ENCODE data around the gene PHKA1. TPM values are rescaled to one million over a fixed set of nuclear protein-coding genes. Genes with fewer than 3 reads are reported as not detected.
"Not testable (repeated sequence)": the region's sequence is repeated elsewhere in the genome, so short reads cannot be mapped to it uniquely, and the experiment has no call there.

The PHKA1 gene
- total RNA-seq, 1 experiment from 2014 or later: 9.1 TPM

DNA sequence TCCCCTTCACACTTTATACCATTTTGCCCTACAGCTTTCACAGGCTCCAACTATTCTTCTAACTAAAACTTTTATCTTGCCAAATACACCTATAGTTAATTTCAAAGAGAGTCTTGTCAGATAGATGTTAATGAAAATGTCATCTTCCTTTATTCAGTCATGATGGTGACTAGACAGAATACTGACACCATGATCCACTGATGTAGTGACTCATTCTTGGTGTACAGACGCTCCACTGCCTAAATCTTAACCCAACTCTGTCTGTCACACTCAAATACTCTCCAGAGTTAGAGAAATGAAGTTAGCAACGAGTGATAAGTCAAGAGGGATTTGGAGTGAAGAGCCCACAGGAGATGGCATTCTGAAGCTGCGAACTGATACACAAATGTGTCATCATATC lies 109.4 kb downstream of the PHKA1 start:
- Mint-ChIP-seq H3K4me3 (ENCODE audit: unreplicated experiment) (no peak overlapping the region), H3K27me3 (ENCODE audit: insufficient read depth, unreplicated experiment) (peaks cover 88% of the 10 kb centered on the region), H3K27ac (ENCODE audit: low read depth, unreplicated experiment) (no peak overlapping the region), H3K4me1 (ENCODE audit: insufficient read depth, unreplicated experiment) (no peaks in the 10 kb centered on the region), H3K36me3 (ENCODE audit: insufficient read depth, unreplicated experiment) (peaks cover 13% of the 10 kb centered on the region), H3K9me3 (ENCODE audit: unreplicated experiment) (no peaks in the 10 kb centered on the region)
- BruUV-seq (replicated peaks): no TSS peak
- DNase-seq (ENCODE audit: unreplicated experiment): no peak
- TF ChIP-seq, protein P1, sequence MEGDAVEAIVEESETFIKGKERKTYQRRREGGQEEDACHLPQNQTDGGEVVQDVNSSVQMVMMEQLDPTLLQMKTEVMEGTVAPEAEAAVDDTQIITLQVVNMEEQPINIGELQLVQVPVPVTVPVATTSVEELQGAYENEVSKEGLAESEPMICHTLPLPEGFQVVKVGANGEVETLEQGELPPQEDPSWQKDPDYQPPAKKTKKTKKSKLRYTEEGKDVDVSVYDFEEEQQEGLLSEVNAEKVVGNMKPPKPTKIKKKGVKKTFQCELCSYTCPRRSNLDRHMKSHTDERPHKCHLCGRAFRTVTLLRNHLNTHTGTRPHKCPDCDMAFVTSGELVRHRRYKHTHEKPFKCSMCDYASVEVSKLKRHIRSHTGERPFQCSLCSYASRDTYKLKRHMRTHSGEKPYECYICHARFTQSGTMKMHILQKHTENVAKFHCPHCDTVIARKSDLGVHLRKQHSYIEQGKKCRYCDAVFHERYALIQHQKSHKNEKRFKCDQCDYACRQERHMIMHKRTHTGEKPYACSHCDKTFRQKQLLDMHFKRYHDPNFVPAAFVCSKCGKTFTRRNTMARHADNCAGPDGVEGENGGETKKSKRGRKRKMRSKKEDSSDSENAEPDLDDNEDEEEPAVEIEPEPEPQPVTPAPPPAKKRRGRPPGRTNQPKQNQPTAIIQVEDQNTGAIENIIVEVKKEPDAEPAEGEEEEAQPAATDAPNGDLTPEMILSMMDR (IDR thresholded peaks at IDR 0.05; ENCODE audit: unreplicated experiment): no peak
- POLR2A ChIA-PET: interaction anchor here (0.5 kb wide), 1 partner anchor 12 kb away, joined by 4 read pairs; no protein-coding TSS in a partner anchor
- intact Hi-C loops (cut with micrococcal nuclease): no loop called here
- CTCF ChIA-PET: interaction anchor here (0.6 kb wide), 1 partner anchor 250 kb away, joined by 4 read pairs; no protein-coding TSS in a partner anchor

DNA sequence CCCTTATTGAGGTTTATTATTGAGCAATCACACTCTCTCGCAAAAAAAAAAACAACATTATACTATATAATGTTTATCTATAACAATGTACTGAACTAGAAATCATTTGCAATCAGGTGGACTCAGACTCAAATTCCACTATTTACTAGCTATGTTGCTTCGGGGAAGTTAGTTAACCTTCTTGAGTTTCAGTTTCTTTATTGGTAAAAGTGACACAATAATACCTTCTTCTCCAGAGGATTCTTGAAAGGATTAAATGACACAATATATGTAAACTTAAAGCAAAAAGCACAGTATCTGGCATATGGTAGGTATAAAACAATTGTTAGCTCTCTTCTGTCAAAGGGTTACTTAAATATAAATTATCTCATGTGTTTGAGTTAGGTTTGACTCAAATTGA lies 110.0 kb downstream of the PHKA1 start:
- Mint-ChIP-seq H3K36me3 (ENCODE audit: insufficient read depth, unreplicated experiment) (peaks cover 9% of the 10 kb centered on the region), H3K9me3 (ENCODE audit: unreplicated experiment) (no peaks in the 10 kb centered on the region), H3K4me3 (ENCODE audit: unreplicated experiment) (no peak overlapping the region), H3K4me1 (ENCODE audit: insufficient read depth, unreplicated experiment) (no peaks in the 10 kb centered on the region), H3K27me3 (ENCODE audit: insufficient read depth, unreplicated experiment) (peaks cover 82% of the 10 kb centered on the region), H3K27ac (ENCODE audit: low read depth, unreplicated experiment) (no peak overlapping the region)
- no TSS peak for BruUV-seq (replicated peaks)
- ChIA-PET CTCF (no interaction called here), POLR2A (interaction anchor here (0.7 kb wide), 1 partner anchor 538 kb away, joined by 3 read pairs; no protein-coding TSS in a partner anchor)
- intact Hi-C loops (cut with micrococcal nuclease): no loop called here
- TF ChIP-seq, protein P1 (IDR thresholded peaks at IDR 0.05; ENCODE audit: unreplicated experiment): no peak
- DNase-seq (ENCODE audit: unreplicated experiment): no peak

DNA sequence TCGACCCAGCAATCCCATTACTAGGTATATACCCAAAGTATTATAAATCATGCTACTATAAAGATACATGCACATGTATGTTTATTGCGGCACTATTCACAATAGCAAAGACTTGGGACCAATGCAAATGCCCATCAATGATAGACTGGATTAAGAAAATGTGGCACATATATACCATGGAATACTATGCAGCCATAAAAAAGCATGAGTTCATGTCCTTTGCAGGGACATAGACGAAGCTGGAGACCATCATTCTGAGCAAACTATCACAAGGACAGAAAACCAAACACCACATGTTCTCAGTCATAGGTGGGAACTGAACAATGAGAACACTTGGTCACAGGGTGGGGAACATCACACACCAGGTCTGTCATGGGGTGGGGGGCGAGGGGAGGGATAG lies 123.1 kb downstream of the PHKA1 start:
- H3K27ac Mint-ChIP-seq (ENCODE audit: low read depth, unreplicated experiment): not testable (repeated sequence)

DNA sequence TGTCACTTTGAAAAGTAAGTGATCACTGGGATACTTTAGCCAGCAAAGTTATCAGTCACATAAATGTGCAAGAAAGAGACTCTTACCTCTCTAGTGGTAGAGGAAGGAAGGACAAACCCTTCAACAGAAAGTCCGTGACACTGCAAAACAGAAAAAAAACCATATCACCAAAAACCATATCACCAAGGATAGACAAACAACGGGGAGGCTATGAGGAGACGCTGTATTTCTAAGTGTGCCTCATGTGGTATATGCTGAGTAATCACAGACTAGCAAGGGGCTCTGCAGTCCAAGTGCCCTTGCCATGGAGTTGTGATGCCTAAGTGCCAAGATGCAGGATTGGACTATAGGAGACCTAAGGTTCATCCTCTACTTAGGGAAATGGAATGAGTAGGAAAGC lies 129.9 kb downstream of the PHKA1 start:
- POLR2A ChIA-PET: no interaction called here
- CTCF ChIA-PET: no interaction called here
- H3K9me3 Mint-ChIP-seq (ENCODE audit: unreplicated experiment): peaks cover 9% of the 10 kb centered on the region
- intact Hi-C loops (cut with micrococcal nuclease): no loop called here
- peaks cover 11% of the 10 kb centered on the region for H3K36me3 Mint-ChIP-seq (ENCODE audit: insufficient read depth, unreplicated experiment)
- H3K4me3 Mint-ChIP-seq (ENCODE audit: unreplicated experiment): no peak overlapping the region
- H3K27me3 Mint-ChIP-seq (ENCODE audit: insufficient read depth, unreplicated experiment): peaks cover 59% of the 10 kb centered on the region
- H3K27ac Mint-ChIP-seq (ENCODE audit: low read depth, unreplicated experiment): no peak overlapping the region
- TF ChIP-seq, protein P1 (IDR thresholded peaks at IDR 0.05; ENCODE audit: unreplicated experiment): no peak
- no peaks in the 10 kb centered on the region for H3K4me1 Mint-ChIP-seq (ENCODE audit: insufficient read depth, unreplicated experiment)
- no peak for DNase-seq (ENCODE audit: unreplicated experiment)
- BruUV-seq (replicated peaks): no TSS peak

More for the DNA sequence above, 123.1 kb downstream of the PHKA1 start:
- H3K36me3 Mint-ChIP-seq (ENCODE audit: insufficient read depth, unreplicated experiment); intact Hi-C loops (cut with micrococcal nuclease); DNase-seq (ENCODE audit: unreplicated experiment); CTCF ChIA-PET; H3K9me3 Mint-ChIP-seq (ENCODE audit: unreplicated experiment); BruUV-seq (replicated peaks); H3K4me1 Mint-ChIP-seq (ENCODE audit: insufficient read depth, unreplicated experiment); POLR2A ChIA-PET; H3K4me3 Mint-ChIP-seq (ENCODE audit: unreplicated experiment): not testable (repeated sequence)
- H3K27me3 Mint-ChIP-seq (ENCODE audit: insufficient read depth, unreplicated experiment): peaks cover 73% of the 10 kb centered on the region

Measured in MCF 10A (cell line).